ENCODE measurements around the gene NFATC2.

NFATC2 gene

DNA sequence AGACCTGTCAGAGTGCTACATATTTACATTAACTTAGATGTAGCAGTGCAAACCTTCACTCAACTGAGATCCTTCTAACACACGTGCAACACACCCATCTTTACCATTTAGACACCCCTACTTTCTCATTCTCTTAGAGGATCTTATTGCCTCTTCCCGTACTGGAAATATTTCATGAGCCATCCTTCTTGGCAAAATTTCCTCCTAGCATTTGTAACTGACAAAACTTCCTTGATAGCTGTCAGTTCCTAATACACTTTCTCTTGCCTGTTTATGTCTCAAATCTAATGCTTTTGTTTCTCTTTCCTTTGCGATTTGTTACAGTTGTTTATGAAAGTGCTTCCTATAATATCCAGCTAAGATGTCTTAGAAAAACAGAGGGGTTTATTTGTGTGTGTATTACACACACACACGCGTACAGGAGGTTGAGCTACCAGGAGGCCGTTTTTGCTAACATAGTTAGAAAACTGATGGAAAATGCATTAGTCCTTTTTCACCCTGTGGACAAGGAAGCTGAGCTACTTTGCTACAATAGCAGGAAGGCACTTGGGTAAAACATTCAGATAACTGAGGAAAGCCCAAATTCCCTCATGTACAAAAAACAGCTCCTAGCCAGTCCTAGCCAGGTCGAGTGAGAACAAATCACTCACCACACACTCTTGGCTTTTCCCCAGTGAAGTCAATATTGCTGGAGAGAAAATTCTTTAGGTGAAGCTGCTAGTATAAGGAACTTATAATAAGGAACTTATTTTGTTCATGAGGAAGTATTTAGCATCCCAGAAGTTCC, 153.6 kb downstream of the NFATC2 start:
- peak; percentile 46 for DNase-seq (ENCODE audit: low spot score)

DNA sequence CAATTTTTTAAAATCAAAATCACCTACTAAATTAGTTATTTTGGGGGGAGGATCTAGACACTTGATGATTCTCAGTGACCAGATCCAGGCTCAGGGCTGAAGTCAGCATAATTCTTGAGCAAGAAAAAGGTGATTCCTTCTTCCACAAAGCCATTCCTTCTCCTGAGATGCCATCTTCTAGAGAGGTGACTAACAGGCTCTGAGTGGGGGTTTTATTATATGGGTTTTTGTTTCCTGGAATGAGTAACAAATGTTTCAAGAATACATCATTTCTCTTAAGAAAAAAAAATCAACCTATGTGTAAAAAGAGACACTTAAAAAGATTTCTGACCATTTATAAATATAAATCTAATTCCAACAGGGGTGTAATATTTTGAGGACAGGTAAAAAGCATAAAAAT, 154.3 kb downstream of the NFATC2 start:
- DNase-seq (ENCODE audit: low spot score) = peak; percentile 89

DNA sequence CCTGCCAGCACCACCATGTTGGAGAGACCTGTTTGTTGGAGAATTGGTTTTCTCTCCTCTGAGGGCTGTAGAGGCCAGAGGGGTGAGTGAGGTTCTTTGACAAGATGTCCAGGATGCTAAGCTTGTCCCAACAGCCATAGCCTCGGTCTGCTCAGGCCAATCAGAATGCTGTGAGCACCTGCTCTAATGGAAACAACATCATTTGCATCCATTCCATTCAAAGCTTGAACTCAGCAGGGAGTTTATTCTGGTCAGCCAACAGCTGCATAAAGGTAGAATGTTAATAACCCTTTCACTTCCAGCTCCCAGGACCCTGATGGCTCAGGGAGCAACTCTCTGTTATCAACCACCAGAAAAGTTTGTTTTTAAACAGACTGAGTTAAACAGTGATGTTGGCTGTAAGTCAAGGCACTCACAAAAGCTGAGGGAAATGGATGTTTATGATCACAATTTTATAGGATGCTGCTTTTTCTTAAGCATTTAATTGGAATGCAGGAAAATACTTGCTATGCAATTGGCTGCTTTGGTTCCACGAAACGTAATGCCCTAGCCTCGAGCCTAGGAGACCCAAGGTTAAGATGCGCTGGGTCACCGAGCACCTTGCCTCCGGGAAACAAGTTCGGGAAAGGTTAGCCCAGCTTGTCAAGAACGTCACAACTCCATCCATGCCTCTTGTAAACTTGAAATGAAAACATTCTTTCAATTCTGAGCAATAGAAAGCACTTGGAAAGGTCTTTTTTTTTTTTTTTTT, 155.2 kb downstream of the NFATC2 start:
- DNase-seq (ENCODE audit: low spot score) = no peak

DNA sequence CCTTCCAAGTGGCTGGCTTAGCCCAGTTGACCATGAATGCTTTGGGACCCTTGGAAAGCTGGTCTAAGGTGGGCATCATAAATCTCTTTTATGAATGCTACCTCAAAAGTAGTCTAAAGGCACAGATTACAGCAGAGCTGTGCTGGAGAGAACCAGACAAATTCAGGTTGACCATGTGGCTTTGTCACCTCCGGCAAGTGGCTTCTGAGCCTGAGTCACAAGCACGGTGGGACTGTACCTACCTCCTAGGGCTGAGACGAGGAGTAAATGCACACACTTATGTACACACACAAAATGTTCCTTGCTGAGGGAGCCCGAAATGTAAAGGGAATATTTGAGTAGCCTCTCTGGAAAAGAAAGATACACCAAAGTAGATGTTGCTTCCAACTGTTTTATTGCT, 155.9 kb downstream of the NFATC2 start:
- no peak for DNase-seq (ENCODE audit: low spot score)

DNA sequence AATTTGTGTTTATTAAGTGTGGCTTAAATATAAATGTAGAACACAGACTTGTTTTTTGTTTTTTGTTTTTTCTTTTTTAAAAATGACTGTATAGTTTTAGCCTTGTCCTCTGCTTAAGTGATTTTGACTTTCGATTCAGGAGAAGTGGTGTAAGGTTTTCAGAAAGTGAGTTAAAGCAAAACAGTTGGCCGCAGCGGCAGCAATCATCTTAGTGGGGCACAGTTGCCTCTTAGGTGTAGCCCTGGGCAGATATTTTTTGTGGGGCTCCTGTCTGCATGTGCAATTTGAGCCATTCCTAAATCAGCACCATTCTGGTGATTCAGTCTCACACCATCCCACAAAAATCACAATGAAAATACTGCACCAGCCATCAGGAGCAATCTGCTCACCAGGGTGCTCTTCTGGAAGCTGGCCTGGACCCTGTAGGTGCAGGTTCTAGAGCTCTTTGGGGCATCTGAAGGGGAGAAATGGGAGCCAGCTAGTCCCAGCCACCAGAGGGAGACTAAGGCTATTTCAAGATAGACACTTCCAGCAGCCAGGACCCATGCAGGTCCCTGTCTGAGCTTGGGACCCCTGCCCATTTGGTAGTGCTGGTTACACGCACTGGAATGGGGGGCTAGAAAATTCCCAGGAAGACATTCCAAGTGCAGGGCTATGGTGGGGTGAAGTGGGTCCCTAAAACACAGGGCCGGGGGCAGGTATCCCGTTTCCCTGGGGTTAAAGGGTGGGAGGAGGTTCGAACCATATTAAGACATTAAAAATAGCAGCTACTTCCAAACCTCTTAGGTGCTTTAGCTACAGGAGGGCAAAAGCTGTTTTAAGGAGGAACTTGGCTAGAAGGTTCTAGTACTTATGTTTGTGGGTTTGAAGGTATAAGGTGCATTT, 156.6 kb downstream of the NFATC2 start:
- DNase-seq (ENCODE audit: low spot score) = peak; percentile 33

DNA sequence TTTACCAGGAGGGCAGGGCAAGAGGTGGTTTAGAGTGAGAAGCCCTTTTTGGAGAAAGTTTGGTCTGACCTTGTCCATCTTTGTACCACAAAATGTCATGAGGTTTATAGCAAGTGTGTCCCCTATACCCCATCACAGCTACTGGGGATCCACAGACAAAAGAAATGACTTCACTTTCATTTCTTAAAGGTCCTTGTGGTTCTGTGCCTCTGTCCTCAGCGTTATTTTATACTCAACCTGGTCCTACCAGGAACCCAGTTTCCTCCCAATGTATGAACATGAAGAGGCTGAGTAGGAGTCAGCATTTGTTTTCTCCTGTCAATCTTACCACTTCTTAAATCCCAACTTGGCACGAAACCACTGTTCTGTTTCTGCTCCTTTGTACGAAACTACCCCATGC, 157.6 kb downstream of the NFATC2 start:
- no peak for DNase-seq (ENCODE audit: low spot score)

DNA sequence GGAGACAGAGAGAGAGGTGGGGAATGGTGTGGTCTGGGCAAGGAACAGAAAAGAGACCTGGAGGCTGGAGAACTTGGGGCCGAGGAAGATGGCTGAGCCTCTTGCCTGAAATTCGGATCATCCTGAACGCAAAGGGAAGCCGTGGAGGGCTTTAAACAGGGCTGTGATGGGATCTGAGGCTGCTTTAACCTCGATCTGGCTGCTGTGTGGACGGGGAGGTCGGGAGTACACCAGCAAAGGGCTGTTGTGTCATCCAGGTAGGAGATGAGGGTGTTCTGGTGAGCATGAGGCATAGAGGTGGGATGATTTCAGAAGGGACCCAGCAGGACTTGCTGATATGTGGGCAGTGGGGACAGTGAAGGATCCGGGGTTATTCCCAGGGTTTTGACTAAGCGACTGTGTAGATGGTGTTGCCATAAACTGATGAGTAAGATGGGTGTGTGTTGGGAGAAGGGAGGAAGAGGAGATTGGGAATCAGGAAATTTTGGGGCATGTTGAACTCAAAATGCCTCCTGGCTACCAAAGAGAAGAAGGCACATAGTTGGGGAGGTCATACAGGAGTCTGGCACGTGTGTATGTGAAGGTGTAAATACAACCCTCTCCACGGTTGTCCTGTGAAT, 158.5 kb downstream of the NFATC2 start:
- DNase-seq (ENCODE audit: low spot score) = no peak

DNA sequence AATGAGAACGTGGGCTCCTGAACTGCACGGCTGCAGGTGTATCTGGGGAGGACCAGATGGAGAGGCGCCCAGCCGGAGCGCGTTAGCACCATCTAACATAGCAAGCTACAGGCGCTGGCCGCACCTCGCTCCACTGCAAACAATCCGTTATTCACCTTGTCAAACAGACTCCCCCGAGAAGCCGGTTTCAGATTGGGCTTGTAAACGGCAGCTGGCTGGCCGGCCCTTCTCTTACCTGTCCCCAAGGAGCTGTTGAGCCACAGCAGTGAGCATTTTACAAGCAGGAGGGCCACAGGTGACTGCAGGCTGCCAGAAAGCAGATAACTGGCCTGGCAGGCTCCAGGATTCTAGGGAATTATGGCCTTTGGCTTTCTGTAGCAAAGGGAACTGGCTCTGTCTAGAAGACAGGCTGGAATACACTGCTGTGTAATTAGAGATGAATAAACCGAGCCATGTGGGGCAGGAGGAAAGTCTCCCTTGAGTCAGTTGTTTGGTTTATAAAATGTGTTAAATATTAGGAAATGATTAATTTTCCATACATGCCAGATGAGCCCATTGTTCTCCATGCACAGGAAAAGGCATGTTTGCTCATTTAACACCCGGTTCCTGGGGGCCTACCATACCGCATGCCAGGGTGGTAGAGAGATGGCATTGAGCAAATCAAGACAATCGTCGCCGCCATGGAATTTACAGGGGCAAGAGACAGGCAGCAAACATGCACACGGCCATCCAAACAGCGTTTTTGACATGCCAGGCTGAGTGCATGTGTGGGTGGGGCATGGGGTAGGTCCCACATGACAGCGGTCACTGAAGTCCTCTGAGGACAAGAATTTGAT, 159.3 kb downstream of the NFATC2 start:
- DNase-seq (ENCODE audit: low spot score) = no peak

DNA sequence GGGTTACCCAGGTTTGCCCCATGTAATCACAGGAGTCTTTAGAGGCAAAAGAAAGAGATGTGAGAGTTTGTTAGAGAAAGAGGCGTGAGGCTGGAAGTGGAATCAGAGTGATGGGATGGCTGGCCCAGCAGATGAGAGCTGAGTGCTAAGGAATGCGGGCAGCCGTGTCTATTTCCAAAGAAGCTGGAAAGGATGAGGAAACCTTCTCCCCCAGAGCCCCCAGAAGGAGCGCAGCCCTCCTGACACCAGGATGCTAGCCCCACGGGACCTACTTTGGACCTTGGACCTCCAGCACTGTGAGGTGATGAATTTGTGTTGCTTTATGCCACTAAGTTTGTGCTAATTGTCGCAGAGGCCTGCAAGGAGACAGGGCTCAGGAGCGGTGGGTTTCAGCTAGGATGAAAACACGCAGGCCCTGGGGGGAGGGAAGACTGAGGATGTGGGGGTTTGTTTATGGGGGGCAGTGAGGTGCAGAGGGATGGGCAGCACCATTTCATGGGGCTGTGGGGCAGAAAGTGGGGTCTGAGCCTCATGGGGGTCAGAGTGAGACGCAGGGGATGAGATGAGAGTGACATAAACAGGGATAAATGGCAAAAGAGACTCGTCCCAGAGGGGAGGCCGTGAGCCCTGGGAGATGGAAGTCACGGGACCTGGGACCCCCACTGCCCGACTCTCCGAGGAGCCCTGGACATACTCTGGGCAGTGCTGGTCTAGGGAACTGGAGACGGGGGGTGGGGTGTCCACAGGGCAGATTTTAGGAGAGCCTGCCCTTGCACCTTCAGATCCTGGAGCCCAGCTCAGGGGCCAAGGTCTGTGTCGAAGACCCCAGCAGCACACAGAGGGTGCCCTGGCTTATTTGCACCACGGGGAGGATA, 160.2 kb downstream of the NFATC2 start:
- no peak for DNase-seq (ENCODE audit: low spot score)

DNA sequence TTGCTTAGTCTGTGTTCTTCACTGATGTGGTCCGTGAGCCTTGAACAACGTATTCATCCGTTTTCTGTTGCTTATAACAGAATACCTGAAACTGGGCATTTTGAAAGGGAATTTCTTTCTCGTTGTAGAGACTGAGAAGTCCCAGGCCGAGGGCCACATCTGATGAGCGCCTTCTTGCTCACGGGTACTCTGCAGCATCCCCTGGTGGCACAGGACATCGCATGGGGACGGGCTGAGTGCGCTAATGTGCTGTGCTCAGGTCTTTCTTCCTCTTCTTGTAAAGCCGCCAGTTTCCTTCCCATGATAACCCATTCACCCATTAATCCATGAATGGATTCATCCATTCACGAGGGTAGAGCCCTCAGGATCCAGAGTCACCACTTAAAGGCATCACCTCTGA, 161.0 kb downstream of the NFATC2 start:
- DNase-seq (ENCODE audit: low spot score) = no peak

DNA sequence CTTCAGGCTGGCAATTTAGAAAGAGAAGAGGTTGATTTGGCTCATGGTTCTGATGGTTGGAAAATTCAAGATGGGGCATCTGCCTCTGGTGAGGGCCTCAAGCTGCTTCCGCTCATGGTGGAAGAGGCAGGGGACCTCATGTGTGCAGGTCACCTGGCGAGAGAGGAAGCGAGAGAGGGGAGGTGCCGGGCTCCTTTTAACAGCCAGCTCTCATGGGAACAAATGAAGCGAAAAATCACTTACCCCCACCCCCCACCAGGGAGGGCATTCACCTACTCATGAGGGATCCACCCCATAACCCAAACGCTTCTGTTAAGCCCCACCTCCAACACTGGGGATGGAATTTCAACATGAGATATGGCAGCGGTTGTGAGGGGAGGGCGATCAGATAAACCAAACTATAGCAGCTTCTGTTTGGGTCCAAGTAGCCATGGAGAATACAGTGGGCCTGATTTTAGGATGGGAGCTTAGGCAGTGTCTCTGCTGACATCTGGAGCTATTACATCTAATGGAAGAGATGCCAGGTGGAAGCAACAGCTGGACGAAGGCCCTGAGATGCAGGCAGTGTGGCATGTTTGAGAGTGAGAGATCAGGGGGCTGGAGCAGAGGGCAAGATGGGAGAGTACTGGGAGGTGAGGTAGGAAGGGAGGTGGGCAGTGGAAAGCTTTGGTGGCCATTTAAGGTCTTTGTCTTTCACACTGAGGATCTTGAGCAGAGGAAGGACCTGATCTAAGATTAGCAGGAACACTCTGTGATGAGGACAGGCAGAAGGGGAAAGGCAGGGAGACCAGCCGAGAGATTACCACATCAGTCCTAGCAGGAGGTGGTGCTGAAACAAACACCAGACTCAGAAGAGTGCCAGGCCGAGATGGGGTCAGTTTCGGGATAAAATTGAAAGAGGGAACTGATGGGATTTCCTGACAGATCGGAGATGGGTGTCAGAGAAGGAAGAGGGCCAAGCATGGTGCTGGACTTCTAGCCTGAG, 161.8 kb downstream of the NFATC2 start:
- DNase-seq (ENCODE audit: low spot score) = no peak

DNA sequence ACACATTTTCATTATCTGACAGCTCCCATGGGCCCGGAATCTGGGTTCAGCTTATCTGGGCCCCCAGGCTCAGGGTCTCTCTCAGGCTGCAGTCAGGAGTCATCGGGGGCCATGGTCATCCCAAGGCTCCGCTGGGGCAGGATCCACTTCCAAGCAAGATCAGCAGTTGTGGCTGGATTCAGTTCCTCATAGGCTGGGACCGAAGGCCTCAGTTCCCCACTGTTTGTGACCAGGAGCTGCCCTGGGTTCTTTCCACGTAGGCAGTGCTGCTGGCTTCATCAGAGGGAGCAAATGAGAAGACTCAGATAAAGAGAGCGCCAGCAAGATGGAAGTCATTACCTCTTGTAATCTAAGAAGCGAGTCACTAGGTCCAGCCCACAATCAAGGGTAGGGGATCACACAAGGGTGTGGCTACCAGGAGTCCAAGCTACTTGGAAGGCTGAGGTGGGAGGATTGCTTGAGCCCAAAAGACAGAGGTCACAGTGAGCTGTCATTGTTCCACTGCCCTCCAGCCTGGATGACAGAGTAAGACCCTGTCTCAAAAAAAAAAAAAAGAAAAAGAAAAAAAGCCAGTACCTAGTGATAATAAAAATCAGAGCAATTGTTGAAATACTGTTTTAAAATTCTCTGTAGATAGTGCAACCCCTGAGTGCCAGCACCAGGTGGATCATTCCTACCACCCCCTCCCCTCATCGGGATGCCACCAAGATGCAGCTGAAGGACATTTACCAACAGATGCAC, 162.7 kb downstream of the NFATC2 start:
- DNase-seq (ENCODE audit: low spot score) = no peak

DNA sequence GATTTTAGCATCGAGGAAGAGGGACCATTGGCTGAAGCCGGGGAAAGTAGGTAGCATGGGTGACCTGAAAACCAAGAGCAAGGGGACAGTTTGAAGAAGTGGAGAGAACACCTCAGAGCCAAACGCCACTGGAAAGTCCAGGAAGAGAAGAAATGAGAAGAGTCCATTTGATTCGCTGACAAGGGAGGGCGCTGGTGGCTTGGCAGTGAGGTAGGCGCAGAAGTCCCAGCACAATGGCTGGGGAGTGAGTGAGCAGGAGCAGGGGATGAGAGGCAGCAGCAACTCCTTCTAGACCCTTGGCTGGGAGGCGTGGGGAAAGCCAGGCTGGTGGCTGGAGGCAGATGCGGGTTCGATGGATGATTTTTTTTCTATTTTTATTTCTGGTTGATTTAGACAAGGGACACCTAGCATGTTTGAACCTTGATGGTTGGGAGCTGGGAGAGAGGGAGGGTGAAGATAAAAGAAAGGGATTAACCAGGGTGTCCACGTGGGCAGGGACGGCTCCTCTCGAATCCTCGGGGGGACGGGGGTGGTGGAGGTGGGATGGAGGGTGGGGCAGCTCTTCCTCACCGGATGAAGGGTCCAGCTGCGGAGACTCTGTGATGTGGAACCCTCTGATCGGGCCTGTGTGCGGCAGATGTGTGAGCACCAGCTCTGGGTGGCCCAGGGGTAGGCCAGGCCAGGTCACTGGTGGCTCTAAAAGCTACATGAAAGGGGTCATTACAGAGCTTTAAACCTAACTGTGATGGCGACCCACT, 164.2 kb downstream of the NFATC2 start:
- DNase-seq (ENCODE audit: low spot score) = no peak

DNA sequence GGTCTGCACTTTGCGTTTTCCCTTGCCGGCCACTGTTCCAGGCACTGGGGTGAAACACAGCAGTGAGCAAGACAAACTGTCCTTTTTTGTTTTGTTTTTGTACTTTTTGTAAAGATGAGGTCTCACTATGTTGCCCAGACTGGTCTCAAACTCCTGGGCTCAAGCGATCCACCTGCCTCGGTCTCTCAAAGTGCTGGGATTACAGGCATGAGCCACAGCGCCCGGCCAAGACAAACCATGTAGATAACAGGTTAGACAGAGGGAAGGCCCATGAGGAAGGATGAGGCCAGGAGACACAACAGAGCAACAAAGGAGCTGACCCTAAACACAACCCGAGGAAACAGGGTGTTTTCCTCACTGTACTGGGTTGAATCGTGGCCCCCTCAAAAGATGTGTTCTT, 165.4 kb downstream of the NFATC2 start:
- DNase-seq (ENCODE audit: low spot score) = no peak

DNA sequence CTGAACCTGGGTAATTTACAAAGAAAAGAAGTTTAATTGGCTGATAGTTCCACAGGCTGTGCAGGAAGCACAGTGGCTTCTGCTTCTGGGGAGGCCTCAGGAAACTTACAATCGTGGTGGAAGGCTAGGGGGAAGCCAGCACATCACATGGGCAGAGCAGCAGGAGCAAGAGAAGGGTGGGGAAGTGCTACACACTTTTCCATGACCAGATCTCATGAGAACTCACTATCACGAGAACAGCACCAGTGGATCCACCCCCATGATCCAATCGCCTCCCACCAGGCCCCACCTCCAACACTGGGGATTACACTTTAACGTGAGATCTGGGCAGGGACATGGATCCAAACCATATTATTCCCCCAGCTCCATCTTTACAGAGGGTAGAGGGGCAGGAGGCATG, 166.4 kb downstream of the NFATC2 start:
- no peak for DNase-seq (ENCODE audit: low spot score)

DNA sequence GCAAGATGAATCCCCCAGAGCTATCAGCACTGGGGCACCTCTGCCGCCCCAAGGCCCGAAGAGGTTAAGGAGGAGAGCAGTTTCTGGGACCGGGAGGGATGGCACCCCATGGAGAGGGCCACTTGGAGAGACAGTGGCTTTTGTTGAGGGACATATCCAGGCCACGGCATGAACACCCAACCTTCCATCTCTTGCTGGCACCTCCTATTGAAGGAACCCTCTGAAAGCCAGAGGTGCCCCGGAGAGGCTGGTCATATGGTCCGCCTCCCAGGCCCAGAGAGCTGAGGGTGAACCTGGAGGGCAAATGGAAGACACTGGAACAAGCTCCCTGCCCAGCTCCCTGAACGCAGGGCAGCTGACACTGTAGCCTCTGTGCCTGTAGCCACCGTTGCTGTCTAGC, 167.0 kb downstream of the NFATC2 start:
- no peak for DNase-seq (ENCODE audit: low spot score)

DNA sequence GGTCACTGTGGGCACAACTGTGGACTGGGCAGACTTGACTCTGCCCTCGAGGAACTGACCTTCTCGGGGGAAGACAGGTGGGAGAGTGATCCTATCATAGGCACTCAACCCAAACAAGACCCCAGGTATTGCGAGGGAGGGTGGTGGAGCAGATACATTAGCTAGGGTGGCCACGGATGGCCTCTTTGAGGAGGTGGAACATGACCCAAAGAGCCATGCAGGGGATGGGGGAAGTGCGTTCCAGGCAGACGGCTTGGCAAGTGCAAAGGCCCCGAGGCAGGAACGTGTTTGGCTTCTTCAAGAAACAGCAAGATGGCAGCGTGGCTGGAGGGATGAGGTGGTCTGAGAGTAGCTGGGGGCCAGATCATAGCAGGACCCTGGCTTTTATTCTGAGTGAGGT, 167.6 kb downstream of the NFATC2 start:
- DNase-seq (ENCODE audit: low spot score) = no peak

DNA sequence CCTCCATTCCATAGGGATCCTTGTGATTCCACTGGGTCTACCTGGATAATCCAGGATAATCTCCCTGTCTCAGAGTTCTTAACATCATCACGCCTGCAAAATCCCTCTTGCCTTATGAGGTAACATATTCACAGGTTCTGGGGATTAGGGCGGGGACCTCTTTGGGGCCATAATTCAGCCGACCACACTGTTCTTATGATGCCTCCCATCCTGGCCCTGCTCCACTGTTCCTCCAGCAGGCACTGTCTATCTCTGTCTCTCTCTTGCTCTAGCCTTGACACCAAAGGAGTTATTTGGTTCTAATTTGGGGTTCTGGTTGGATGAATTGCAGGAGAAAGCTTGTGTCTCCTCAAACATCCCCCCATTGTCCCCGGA, 168.1 kb downstream of the NFATC2 start:
- DNase-seq (ENCODE audit: low spot score) = no peak

Data from kidney tubule cell (primary cell).